Thyroid gland (tissue), 4 donors: ENCODE data around the gene NAXD.

Experiments used
- CTCF ChIP-seq, 6 experiments: fragments of 200-600 bp in 3 of 6; fragments of 450-650 bp in 3 of 6; sonication (generic) in 3 of 6; IDR thresholded peaks; one replicate each; pipeline ENCODE4 v1.5.1; 2016 to 2019; ENCODE audit warnings: antibody characterized with exemption in 6 of 6, mild to moderate bottlenecking in 2 of 6, inconsistent platforms in 1 of 6, moderate library complexity in 1 of 6
- POLR2A ChIP-seq, 2 donors: fragments of 450-650 bp; IDR thresholded peaks; one replicate each; pipeline ENCODE4 v1.6.1; 2017; ENCODE audit warnings: antibody characterized with exemption in 2 of 2, mild to moderate bottlenecking in 2 of 2, moderate library complexity in 1 of 2

GRCh38 chr13:110662777-110663443, 47.6 kb downstream of the NAXD start:
- TF ChIP-seq CTCF (IDR thresholded peaks at IDR 0.05) (no peak), POLR2A (IDR thresholded peaks at IDR 0.05) (no peak)
